ENCODE measurements around the gene TNS2. TPM values are rescaled to one million over a fixed set of nuclear protein-coding genes. Genes with fewer than 3 reads are reported as not detected.

The TNS2 gene
- total RNA-seq, 2 donors from 2014 or later: 76.2 to 153 TPM

DNA sequence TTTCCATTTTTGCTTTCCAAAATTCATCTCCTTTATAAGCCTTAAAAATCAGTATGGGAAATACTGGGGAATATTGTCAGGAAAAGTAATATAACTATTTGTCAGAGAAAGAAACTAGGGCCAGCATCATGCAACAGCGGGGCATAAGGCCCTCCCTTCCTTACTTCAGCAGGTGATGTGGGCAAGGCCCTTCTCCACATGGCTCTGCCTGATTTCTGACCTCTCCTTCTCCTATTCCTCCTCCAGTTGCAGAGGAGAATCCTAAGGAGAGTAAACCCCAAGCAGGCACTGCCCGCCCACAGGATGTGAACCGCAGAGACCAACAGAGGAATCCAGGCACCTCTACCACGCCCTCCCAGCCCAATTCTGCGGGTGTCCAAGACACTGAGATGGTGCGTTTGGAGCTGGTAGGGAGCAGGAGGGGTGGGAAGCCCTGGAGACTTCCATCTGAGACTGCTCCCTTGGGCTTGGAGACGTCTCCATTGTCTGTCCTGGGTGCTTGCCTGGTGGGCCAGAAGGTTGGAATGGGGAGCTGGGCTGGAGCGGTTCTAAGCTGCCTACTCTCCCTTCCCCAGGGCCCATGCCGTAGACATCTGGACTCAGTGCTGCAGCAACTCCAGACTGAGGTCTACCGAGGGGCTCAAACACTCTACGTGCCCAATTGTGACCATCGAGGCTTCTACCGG, 50.7 kb downstream of the TNS2 start:
- no peak for TF ChIP-seq CTCF (IDR thresholded peaks at IDR 0.05)
- Histone ChIP-seq H3K27ac (no peak overlapping the region), H3K9me3 (no peaks in the 10 kb centered on the region), H3K4me3 (no peak overlapping the region), H3K36me3 (peaks cover 10% of the 10 kb centered on the region), H3K4me1 (peaks cover 0 to 38% of the 10 kb centered on the region in 2 donors), H3K27me3 (no peaks in the 10 kb centered on the region)
- DNase-seq (ENCODE audit: low spot score): no peak

- Histone ChIP-seq H3K4me1 (peaks cover 0 to 32% of the 10 kb centered on the region in 2 donors), H3K36me3 (peaks cover 10% of the 10 kb centered on the region), H3K9me3 (no peaks in the 10 kb centered on the region), H3K27ac (no peak overlapping the region), H3K4me3 (no peak overlapping the region), H3K27me3 (no peaks in the 10 kb centered on the region)
- no peak for TF ChIP-seq CTCF (IDR thresholded peaks at IDR 0.05)
- no peak for DNase-seq (ENCODE audit: low spot score)
These were observed 51.4 kb downstream of the TNS2 start for GRCh38 chr12:53101266-53101665.

GRCh38 chr12:53101931-53102781, 52.3 kb downstream of the TNS2 start:
- DNase-seq (ENCODE audit: low spot score): no peak
- no peaks in the 10 kb centered on the region for H3K9me3 ChIP-seq
- no peak for TF ChIP-seq CTCF (IDR thresholded peaks at IDR 0.05)
- peaks cover 10% of the 10 kb centered on the region for H3K36me3 ChIP-seq
- H3K4me3 ChIP-seq: no peak overlapping the region
- H3K27ac ChIP-seq: no peak overlapping the region
- no peaks in the 10 kb centered on the region for H3K27me3 ChIP-seq
- peaks cover 0 to 23% of the 10 kb centered on the region in 2 donors for H3K4me1 ChIP-seq

- Histone ChIP-seq H3K27ac (no peak within 1 kb of the TSS), H3K36me3 (peaks cover 10% of the 10 kb centered on the region), H3K27me3 (no peaks in the 10 kb centered on the region), H3K9me3 (no peaks in the 10 kb centered on the region), H3K4me3 (no peak within 1 kb of the TSS), H3K4me1 (peaks cover 0 to 13% of the 10 kb centered on the region in 2 donors)
- DNase-seq (ENCODE audit: low spot score): no peak
- TF ChIP-seq CTCF (IDR thresholded peaks at IDR 0.05): no peak
These were observed 53.3 kb downstream of the TNS2 start, which contains the start of gene SOAT2 for GRCh38 chr12:53102883-53103807. Gene SOAT2 (plus strand): TSS chr12:53103486. CDS start chr12:53103578, 92 bp downstream.

DNA sequence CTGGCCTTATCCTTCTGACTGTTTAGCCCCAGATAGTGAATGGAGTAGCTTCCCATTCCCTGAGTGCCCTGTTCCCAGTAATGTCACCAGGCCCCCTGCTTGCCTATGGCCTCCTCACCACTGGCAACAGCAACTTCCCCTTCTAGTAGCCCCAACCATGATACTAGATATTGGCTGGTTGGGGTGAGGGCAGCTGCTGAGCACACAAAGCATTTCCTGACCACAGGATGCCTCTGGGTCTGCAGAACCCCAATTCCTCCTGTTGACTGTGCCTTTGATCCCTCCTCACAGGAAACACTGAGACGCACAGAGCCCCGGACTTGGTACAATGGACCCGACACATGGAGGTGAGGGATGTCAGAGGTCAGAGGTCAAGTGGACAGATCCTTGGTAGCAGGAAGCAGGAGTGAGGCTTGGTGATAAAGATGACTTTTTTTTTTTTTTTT, 54.0 kb downstream of the TNS2 start:
- no peaks in the 10 kb centered on the region for H3K27me3 ChIP-seq
- H3K36me3 ChIP-seq: peaks cover 10% of the 10 kb centered on the region
- H3K4me3 ChIP-seq: no peak overlapping the region
- no peaks in the 10 kb centered on the region for H3K9me3 ChIP-seq
- no peak overlapping the region for H3K27ac ChIP-seq
- no peak for DNase-seq (ENCODE audit: low spot score)
- TF ChIP-seq CTCF (IDR thresholded peaks at IDR 0.05): no peak
- H3K4me1 ChIP-seq: peaks cover 0 to 5% of the 10 kb centered on the region in 2 donors

Data from right atrium auricular region (tissue), 2 donors.